ENCODE results near the gene NANOS2. TPM values are rescaled to one million over a fixed set of nuclear protein-coding genes. Genes with fewer than 3 reads are reported as not detected.

Gene NANOS2
- total and polyA plus RNA-seq, 9 of the 15 experiments (the other 6 are each of a cell fraction or from before 2014, with no cell fraction given) = not detected

GRCh38 chr19:45917421-45918091, 3.0 kb upstream of the NANOS2 start:
- no peaks in the 10 kb centered on the region for H3K36me3 ChIP-seq (ENCODE audit: control insufficient read depth, insufficient read depth, low read length)
- H3K4me2 ChIP-seq (ENCODE audit: insufficient read depth, low read length) = no peak overlapping the region
- H3K9ac ChIP-seq (ENCODE audit: insufficient read depth in 1 of 2, low read depth in 2 of 2, low read length in 2 of 2) = no peak overlapping the region
- no peaks in the 10 kb centered on the region for H3K9me3 ChIP-seq (replicated peaks; ENCODE audit: control insufficient read depth, insufficient read depth, low read depth, low read length)
- ChIA-PET POLR2A (interaction anchor here (0.7 kb wide), 2 partner anchors 14 to 26 kb away, joined by 3 to 4 read pairs; no protein-coding TSS in a partner anchor), CTCF (ENCODE audit: low intra/inter-chr PET ratio) (no interaction called here)
- FAIRE-seq (no peak), DNase-seq (ENCODE audit: extremely low read depth in 1 of 4, low spot score in 3 of 4) (no peak), ATAC-seq (no peak)
- 0% methylated on average over 4 of the region's 4 CpGs for WGBS (ENCODE audit: insufficient coverage, low coverage, missing lambda C conversion rate)
- peaks cover 5 to 16% of the 10 kb centered on the region in 2 experiments; a peak in 4 of 5 replicates for H3K4me1 ChIP-seq (replicated peaks in 1 of 2; ENCODE audit: control insufficient read depth in 2 of 2, insufficient read depth in 2 of 2, low read length in 2 of 2)
- no peak overlapping the region for H2AFZ ChIP-seq (ENCODE audit: low read depth, low read length)
- H3K4me3 ChIP-seq = no peak overlapping the region
- BruUV-seq (replicated peaks) = no TSS peak
- H3K27me3 ChIP-seq (ENCODE audit: control insufficient read depth in 2 of 2, insufficient read depth in 2 of 2, low read length in 2 of 2) = peaks cover 17 to 20% of the 10 kb centered on the region in 2 experiments; a peak in 4 of 5 replicates
- in situ Hi-C loops (cut with MboI) (loop anchor here (10.0 kb wide), 1 partner anchor 347 kb away; no protein-coding TSS in a partner anchor), intact Hi-C loops (cut with micrococcal nuclease) (no loop called here)
- H3K9me1 ChIP-seq (ENCODE audit: control insufficient read depth, insufficient read depth, low read length) = no peaks in the 10 kb centered on the region
- no peak overlapping the region for H3K27ac ChIP-seq (ENCODE audit: extremely low read depth, low read depth, low read length)
- no peaks in the 10 kb centered on the region for H4K20me1 ChIP-seq (replicated peaks; ENCODE audit: control insufficient read depth, insufficient read depth, low read length)
- H3K79me2 ChIP-seq (ENCODE audit: control insufficient read depth, insufficient read depth, low read length) = no peaks in the 10 kb centered on the region
- no peak for TF ChIP-seq TAF9B (IDR thresholded peaks at IDR 0.05; ENCODE audit: partially characterized antibody)

GRCh38 chr19:45911291-45911690, 3.3 kb downstream of the NANOS2 start:
- Histone ChIP-seq H3K27ac (ENCODE audit: extremely low read depth, low read depth, low read length) (no peak overlapping the region), H2AFZ (ENCODE audit: low read depth, low read length) (no peak overlapping the region), H3K79me2 (ENCODE audit: control insufficient read depth, insufficient read depth, low read length) (no peaks in the 10 kb centered on the region), H3K9me3 (replicated peaks; ENCODE audit: control insufficient read depth, insufficient read depth, low read depth, low read length) (no peaks in the 10 kb centered on the region), H3K36me3 (ENCODE audit: control insufficient read depth, insufficient read depth, low read length) (no peaks in the 10 kb centered on the region), H3K27me3 (ENCODE audit: control insufficient read depth in 2 of 2, insufficient read depth in 2 of 2, low read length in 2 of 2) (peaks cover 6 to 16% of the 10 kb centered on the region in 2 experiments; a peak in 3 of 5 replicates), H4K20me1 (replicated peaks; ENCODE audit: control insufficient read depth, insufficient read depth, low read length) (no peaks in the 10 kb centered on the region), H3K9me1 (ENCODE audit: control insufficient read depth, insufficient read depth, low read length) (no peaks in the 10 kb centered on the region), H3K4me2 (ENCODE audit: insufficient read depth, low read length) (no peak overlapping the region), H3K4me3 (no peak overlapping the region), H3K4me1 (replicated peaks in 1 of 2; ENCODE audit: control insufficient read depth in 2 of 2, insufficient read depth in 2 of 2, low read length in 2 of 2) (peaks cover 0 to 9% of the 10 kb centered on the region in 2 experiments; a peak in 2 of 5 replicates), H3K9ac (ENCODE audit: insufficient read depth in 1 of 2, low read depth in 2 of 2, low read length in 2 of 2) (no peak overlapping the region)
- FAIRE-seq = no peak
- ChIA-PET CTCF (ENCODE audit: low intra/inter-chr PET ratio) (no interaction called here), POLR2A (interaction anchor here (1.0 kb wide), 1 partner anchor 8 kb away, joined by 3 read pairs; no protein-coding TSS in a partner anchor)
- TF ChIP-seq DMBX1 (CRISPR knock-in tag; IDR thresholded peaks at IDR 0.05; ENCODE audit: borderline replicate concordance) = no peak
- no peak for TF ChIP-seq XRCC3 (IDR thresholded peaks at IDR 0.05)
- TF ChIP-seq DLX4 (CRISPR knock-in tag; IDR thresholded peaks at IDR 0.05) = no peak
- TF ChIP-seq BRF1 (IDR thresholded peaks at IDR 0.05; ENCODE audit: borderline replicate concordance, extremely low read depth, insufficient read length) = no peak
- no peak for TF ChIP-seq FOSL1 (tag; conservative IDR thresholded peaks at IDR 0.05)
- no peak for TF ChIP-seq SIX5 (IDR thresholded peaks at IDR 0.05; ENCODE audit: borderline replicate concordance in 1 of 2, insufficient read depth in 1 of 2, low read depth in 1 of 2, low read length in 2 of 2)
- TF ChIP-seq SMARCA5 (IDR thresholded peaks at IDR 0.05) = no peak
- TF ChIP-seq SMARCE1 (IDR thresholded peaks at IDR 0.05) = no peak
- no peak for TF ChIP-seq PATZ1 (CRISPR knock-in tag; IDR thresholded peaks at IDR 0.05; ENCODE audit: borderline replicate concordance)
- TF ChIP-seq POLR2AphosphoS5 (IDR thresholded peaks at IDR 0.05; ENCODE audit: control insufficient read depth, insufficient read depth, low read depth, low read length) = no peak
- no peak for TF ChIP-seq LEF1 (IDR thresholded peaks at IDR 0.05)
- no peak for TF ChIP-seq RBM15 (IDR thresholded peaks at IDR 0.05; ENCODE audit: insufficient read depth, low read length)
- ATAC-seq = no peak
- BruUV-seq (replicated peaks) = no TSS peak
- intact Hi-C loops (cut with micrococcal nuclease) (loop anchor here (5.0 kb wide), 1 partner anchor 111 kb away; the partner anchor contains the start of gene PGLYRP1), in situ Hi-C loops (cut with MboI) (loop anchor here (10.0 kb wide), 1 partner anchor 354 kb away; no protein-coding TSS in a partner anchor)
- 12% methylated on average over 7 of the region's 8 CpGs for WGBS (ENCODE audit: insufficient coverage, low coverage, missing lambda C conversion rate)
- DNase-seq (ENCODE audit: extremely low read depth in 1 of 4, low spot score in 3 of 4) = no peak

Data from K562 (cell line).